Common myeloid progenitor, CD34-positive (primary cell): ENCODE results near the gene RABGGTA.

Experiments used
- CTCF ChIA-PET: fragments of 350-600 bp; sonication (Branson Sonifier 250); formaldehyde crosslinking; loops from one replicate; lab custom pipeline; 2021; ENCODE audit warnings: antibody characterized with exemption; lab: Charles Lee
- POLR2A ChIA-PET: fragments of 350-600 bp; sonication (Branson Sonifier 250); formaldehyde crosslinking; loops from one replicate; lab custom pipeline; 2021; ENCODE audit warnings: antibody characterized with exemption; lab: Charles Lee
- DNase-seq, 3 donors: peaks; one replicate each; pipeline versions ENCODE4 v3.0.0 to v3.0.0-alpha.2; 2013
- H3K27ac ChIP-seq, 2 experiments: 1 replicate in 1 of 2; 2 replicates in 1 of 2; pipeline ENCODE4 v1.7.0; 2013; ENCODE audit warnings: inconsistent platforms in 2 of 2, low read length in 2 of 2, mild to moderate bottlenecking in 2 of 2, low read depth in 1 of 2, moderate library complexity in 1 of 2; ENCODE audit not compliant: severe bottlenecking in 2 of 2, insufficient read depth in 1 of 2, poor library complexity in 1 of 2
- H3K27me3 ChIP-seq, 5 experiments: replicated peaks in 2 of 5; 1 replicate in 3 of 5; 2 replicates in 2 of 5; pipeline versions ENCODE4 v1.6.1 to v1.7.0; 2013; ENCODE audit warnings: low read length in 4 of 5, mild to moderate bottlenecking in 2 of 5, moderate library complexity in 2 of 5, inconsistent platforms in 1 of 5; ENCODE audit not compliant: insufficient read depth in 5 of 5, control insufficient read depth in 4 of 5
- H3K36me3 ChIP-seq, 4 experiments: 1 replicate in 2 of 4; 2 replicates in 2 of 4; pipeline versions ENCODE4 v1.6.1 to v1.7.0; 2013; ENCODE audit warnings: low read length in 3 of 4, control low read depth in 1 of 4, mild to moderate bottlenecking in 1 of 4; ENCODE audit not compliant: control insufficient read depth in 4 of 4, insufficient read depth in 4 of 4
- H3K4me1 ChIP-seq, 4 experiments: 1 replicate in 3 of 4; 2 replicates in 1 of 4; pipeline versions ENCODE4 v1.6.1 to v1.7.1; 2013; ENCODE audit warnings: low read length in 3 of 4, mild to moderate bottlenecking in 3 of 4, control low read depth in 1 of 4, inconsistent platforms in 1 of 4, moderate library complexity in 1 of 4; ENCODE audit not compliant: control insufficient read depth in 4 of 4, insufficient read depth in 4 of 4; ENCODE audit errors: control extremely low read depth in 1 of 4
- H3K4me3 ChIP-seq, 7 experiments: 1 replicate in 4 of 7; 2 replicates in 3 of 7; pipeline versions ENCODE4 v1.5.1 to v1.7.0; 2013; ENCODE audit warnings: mild to moderate bottlenecking in 7 of 7, low read length in 6 of 7, moderate library complexity in 6 of 7, inconsistent platforms in 2 of 7, low read depth in 2 of 7, control low read depth in 1 of 7; ENCODE audit not compliant: insufficient read depth in 4 of 7, control insufficient read depth in 1 of 7; ENCODE audit errors: extremely low read depth in 1 of 7
- H3K9me3 ChIP-seq, 5 experiments: 1 replicate in 4 of 5; 2 replicates in 1 of 5; pipeline versions ENCODE4 v1.6.1 to v1.7.1; 2013; ENCODE audit warnings: low read length in 4 of 5, mild to moderate bottlenecking in 2 of 5, inconsistent platforms in 1 of 5, low read depth in 1 of 5, moderate library complexity in 1 of 5; ENCODE audit not compliant: control insufficient read depth in 4 of 5, insufficient read depth in 2 of 5; ENCODE audit errors: control extremely low read depth in 1 of 5
- WGBS: methylation state at CpG from one replicate; pipeline ENCODE4 v1.1.5; 2013; ENCODE audit not compliant: insufficient coverage; 5-methylcytosine and 5-hydroxymethylcytosine counted together

Gene RABGGTA

DNA sequence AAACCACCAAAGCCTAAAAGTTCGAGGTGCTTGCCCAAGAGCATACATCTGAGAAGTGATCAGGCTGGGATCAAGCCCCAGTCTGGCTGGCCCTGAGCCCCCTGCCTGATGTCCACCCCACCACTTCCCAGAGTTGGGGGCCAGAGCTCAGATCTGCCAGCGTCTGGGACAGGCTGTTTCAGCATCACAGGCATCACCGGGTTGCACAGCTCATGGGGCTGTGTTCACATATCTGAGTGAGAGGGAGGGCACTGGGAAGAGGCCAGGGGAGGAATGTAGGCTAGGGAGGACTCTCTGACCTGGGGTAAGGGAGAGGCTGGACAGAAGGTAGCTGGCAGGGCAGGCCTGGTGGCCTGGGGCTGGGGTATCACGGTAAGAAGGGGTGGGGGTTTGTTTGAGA, 14.4 kb downstream of the RABGGTA start:
- Histone ChIP-seq H3K4me1 (no peaks in the 10 kb centered on the region), H3K4me3 (no peak overlapping the region), H3K9me3 (no peaks in the 10 kb centered on the region), H3K36me3 (peaks cover 0 to 4% (median 0%) of the 10 kb centered on the region in 4 experiments), H3K27ac (no peak overlapping the region), H3K27me3 (no peaks in the 10 kb centered on the region)
- POLR2A ChIA-PET: interaction anchor here (1.1 kb wide), 1 partner anchor 41 kb away, joined by 3 read pairs; the partner anchor contains the start of gene MDP1
- 100% methylated on average over 1 of the region's 4 CpGs for WGBS
- no peak for DNase-seq
- CTCF ChIA-PET: interaction anchor here (0.6 to 3.6 kb wide), 6 partner anchors 10 to 133 kb away, joined by 3 to 12 read pairs (median 10); partner anchors contain the start of genes MDP1 and TINF2

DNA sequence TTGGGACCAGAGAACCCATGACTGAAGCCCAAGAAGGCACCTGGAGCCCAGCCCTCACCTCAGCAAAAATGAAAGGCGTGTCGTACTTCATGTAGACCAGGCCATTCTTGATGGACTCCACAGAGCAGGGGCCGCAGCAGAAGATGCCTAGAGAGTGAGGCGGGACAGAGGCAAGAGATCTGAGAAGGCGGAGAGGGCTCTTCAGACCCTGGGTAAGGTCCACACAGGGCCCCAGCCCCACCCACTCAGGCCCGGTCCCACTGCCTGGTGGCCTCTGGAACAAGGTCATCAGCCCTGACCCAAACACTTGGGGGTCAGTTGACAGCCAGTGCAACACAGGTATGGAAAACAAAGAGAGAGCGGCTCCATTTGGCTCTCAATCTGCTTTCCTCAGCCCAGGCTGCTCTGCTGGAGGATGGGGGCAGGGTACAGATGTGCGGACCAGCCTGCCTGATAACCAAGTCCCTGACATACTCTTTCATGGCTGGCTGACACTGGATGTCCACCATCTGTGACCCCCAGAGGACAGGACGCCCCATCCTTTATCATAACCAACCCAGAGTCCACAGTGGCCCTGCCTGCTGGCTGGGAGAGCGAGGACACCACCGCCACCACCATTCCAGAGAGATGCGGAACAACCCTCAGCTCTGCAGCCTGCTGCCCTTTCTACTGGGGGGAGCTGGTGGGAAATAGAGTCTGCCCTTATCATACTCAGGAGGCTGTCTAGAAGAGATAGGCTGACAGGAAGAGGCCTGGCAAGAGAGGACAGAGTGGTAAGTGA, 15.3 kb downstream of the RABGGTA start:
- Histone ChIP-seq H3K9me3 (no peaks in the 10 kb centered on the region), H3K27ac (no peak overlapping the region), H3K4me3 (no peak overlapping the region), H3K36me3 (peaks cover 0 to 4% (median 0%) of the 10 kb centered on the region in 4 experiments), H3K4me1 (no peaks in the 10 kb centered on the region), H3K27me3 (no peaks in the 10 kb centered on the region)
- POLR2A ChIA-PET: interaction anchor here (1.1 kb wide), 2 partner anchors 18 to 40 kb away, joined by 3 to 4 read pairs; partner anchors contain the start of gene MDP1
- CTCF ChIA-PET: interaction anchor here (0.6 to 3.6 kb wide), 7 partner anchors 9 to 133 kb away, joined by 3 to 12 read pairs (median 4); partner anchors contain the start of genes MDP1 and TINF2
- 99% methylated on average over 7 of the region's 12 CpGs for WGBS
- DNase-seq: peak in 2 of 3 donors; percentile 23 to 58

DNA sequence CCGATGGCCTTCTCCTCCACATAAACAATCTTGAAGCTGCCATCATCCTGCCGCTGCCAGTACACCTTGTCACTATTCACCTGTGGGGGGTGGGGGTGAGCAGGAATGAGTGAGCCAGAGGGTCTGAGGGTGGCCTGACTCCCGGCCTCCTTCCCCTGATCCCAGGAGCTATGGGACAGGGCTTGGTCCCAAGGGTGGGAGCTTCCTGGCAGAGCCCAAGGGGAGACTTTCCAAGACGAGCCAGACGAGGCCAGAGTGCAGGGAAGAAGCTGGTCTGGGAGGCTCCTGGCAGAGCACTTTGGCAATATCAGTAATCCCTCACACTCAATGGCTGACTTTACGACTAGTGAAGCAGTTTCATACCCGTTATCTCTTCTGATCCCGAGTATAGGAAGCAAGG, 16.0 kb downstream of the RABGGTA start:
- no peaks in the 10 kb centered on the region for H3K27me3 ChIP-seq
- CTCF ChIA-PET: interaction anchor here (0.5 to 3.6 kb wide), 8 partner anchors 8 to 713 kb away, joined by 3 to 12 read pairs (median 5); partner anchors contain the start of genes MDP1 and TINF2
- POLR2A ChIA-PET: interaction anchor here (1.1 kb wide), 1 partner anchor 17 kb away, joined by 4 read pairs; no protein-coding TSS in a partner anchor

DNA sequence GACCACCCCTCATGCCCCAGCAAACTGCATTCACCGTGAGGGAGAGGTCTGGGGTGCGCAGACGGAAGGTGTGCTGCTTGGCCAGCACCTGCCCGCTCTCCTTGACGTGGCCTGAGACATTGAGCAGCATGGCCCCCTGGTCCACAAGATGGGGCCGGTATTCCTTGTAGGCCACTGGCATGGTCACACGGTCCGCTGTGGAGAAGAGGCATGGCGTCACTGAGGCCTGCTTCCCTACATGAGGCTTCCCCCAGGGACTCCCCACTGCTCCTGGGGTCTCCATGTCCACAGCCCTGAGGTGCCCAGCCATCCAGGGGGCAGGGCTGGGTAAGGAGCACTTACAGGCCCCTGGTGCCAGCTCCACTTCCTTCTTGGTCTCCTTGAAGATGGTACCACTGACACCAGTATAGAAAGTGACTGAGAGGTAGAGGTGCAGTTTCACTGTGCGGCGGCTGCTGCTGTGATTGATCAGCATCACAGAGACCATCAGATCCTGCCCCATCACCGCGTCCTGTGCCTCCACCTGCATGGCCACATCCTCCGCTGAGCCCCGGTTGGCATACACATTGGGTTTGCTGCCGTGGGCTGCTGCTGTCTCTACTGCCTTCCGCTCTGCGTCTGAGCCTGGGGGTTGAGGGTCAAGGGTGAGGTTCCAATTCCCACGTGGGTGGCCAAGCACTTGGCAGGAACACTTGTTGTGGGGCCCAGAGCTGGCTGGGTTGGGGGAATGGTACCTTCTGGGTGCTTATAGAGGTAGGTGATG, 16.6 kb downstream of the RABGGTA start:
- ChIA-PET CTCF (interaction anchor here (0.5 to 4.8 kb wide), 9 partner anchors 8 to 713 kb away, joined by 3 to 27 read pairs (median 6); partner anchors contain the start of genes MDP1, RABGGTA and TINF2), POLR2A (no interaction called here)
- no peaks in the 10 kb centered on the region for H3K9me3 ChIP-seq
- no peak for DNase-seq
- no peaks in the 10 kb centered on the region for H3K27me3 ChIP-seq
- no peaks in the 10 kb centered on the region for H3K4me1 ChIP-seq
- peaks cover 0 to 4% (median 0%) of the 10 kb centered on the region in 4 experiments for H3K36me3 ChIP-seq
- no peak overlapping the region for H3K4me3 ChIP-seq
- H3K27ac ChIP-seq: no peak overlapping the region
- WGBS: 96% methylated on average over 19 of the region's 19 CpGs

More for the DNA sequence above, 16.0 kb downstream of the RABGGTA start:
- WGBS: 95% methylated on average over 5 of the region's 8 CpGs
- Histone ChIP-seq H3K9me3 (no peaks in the 10 kb centered on the region), H3K27ac (no peak overlapping the region), H3K36me3 (peaks cover 0 to 4% (median 0%) of the 10 kb centered on the region in 4 experiments), H3K4me1 (no peaks in the 10 kb centered on the region), H3K4me3 (no peak overlapping the region)
- DNase-seq: no peak

DNA sequence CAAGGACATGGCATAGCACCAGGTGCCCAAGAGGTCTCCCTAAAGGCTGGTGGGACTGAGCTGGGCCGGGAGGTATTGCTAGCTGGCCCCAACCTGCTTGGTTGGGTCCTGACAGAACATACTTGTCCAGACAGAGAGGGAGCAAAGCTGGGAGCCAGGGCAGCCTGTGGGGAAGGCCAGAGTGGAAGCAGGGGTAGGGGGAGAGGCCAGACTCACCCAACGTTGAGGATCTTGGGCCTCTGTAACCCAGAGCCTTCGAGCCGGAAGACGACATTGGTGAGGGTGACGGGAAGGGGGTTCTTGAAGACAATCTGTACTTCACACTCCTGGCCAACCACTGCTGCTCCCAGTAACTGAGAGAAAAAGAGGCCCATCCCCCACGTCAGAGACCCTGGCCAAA, 17.5 kb downstream of the RABGGTA start:
- 100% methylated on average over 1 of the region's 7 CpGs for WGBS
- ChIA-PET CTCF (interaction anchor here (0.8 to 4.8 kb wide), 3 partner anchors 17 to 45 kb away, joined by 3 to 27 read pairs (median 13); partner anchors contain the start of genes DHRS1, NOP9 and RABGGTA), POLR2A (no interaction called here)
- no peak overlapping the region for H3K4me3 ChIP-seq
- H3K27me3 ChIP-seq: no peaks in the 10 kb centered on the region
- no peak overlapping the region for H3K27ac ChIP-seq
- H3K36me3 ChIP-seq: peaks cover 0 to 4% (median under 1%) of the 10 kb centered on the region in 4 experiments
- no peak for DNase-seq
- no peaks in the 10 kb centered on the region for H3K4me1 ChIP-seq
- no peaks in the 10 kb centered on the region for H3K9me3 ChIP-seq

DNA sequence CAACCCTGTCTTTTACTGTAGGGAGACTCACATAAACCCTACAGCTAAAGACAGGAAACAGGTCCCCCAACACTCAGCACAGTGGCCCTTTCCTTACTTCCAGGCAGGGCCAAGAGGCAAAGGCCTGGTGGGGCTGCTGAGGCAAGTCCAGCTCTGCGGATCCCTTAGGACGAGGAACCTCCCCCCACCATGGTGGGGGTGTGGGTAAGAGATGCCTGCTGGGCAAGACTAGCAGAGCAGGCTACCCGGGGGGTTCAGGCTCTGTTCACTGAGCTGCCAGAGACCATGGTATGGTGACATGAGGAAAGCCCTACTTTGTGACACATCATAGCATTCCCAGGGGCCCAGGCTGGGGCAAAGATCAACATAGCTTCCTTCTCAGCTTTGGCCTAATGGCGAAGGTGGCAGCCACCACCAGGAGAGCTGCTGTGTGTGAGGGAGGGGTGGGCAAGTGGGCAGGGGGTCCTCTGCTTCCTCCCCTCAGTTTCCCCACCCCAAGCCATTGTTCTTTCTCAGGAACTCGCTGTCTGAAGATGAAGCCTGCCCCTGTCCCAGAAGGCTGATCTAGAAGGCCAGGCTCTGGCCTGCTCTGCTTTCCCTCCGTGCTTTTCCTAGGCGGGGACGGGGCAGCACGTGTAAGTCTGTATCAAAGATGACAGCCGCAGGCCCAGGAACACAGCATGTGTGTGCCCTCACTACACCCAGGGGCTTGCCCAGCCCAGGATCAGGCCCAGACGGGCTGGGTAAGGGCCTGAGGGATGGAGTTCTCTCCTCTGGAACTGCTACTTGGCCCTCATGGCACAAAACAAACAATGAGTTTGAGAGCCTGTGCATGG, 18.9 kb downstream of the RABGGTA start:
- CTCF ChIA-PET: interaction anchor here (1.0 to 4.8 kb wide), 11 partner anchors 10 to 179 kb away, joined by 3 to 27 read pairs (median 5); partner anchors contain the start of genes CIDEB, DHRS1, NOP9 and RABGGTA
- POLR2A ChIA-PET: interaction anchor here (0.6 to 0.9 kb wide), 2 partner anchors 45 to 77 kb away, joined by 3 read pairs; no protein-coding TSS in a partner anchor
- Histone ChIP-seq H3K27ac (no peak overlapping the region), H3K4me3 (no peak overlapping the region), H3K4me1 (no peaks in the 10 kb centered on the region), H3K36me3 (peaks cover 0 to 4% (median 1%) of the 10 kb centered on the region in 4 experiments), H3K27me3 (no peaks in the 10 kb centered on the region), H3K9me3 (no peaks in the 10 kb centered on the region)
- DNase-seq: no peak
- WGBS: 98% methylated on average over 8 of the region's 11 CpGs
